Keratinocyte (primary cell): ENCODE data around the gene SMIM10L1. TPM values are rescaled to one million over a fixed set of nuclear protein-coding genes. Genes with fewer than 3 reads are reported as not detected.

ENCODE experiments used
- DNase-seq: peaks from one replicate; pipeline ENCODE4 v3.0.0-alpha.2; 2011; ENCODE audit warnings: low read depth, missing footprints, low spot score
- FAIRE-seq: peaks from 2 replicates; lab custom pipeline; 2011; peaks lifted over from hg19 to GRCh38; lab: Jason Lieb, UNC
- H2AFZ ChIP-seq: 2 replicates; pipeline ENCODE4 v1.6.0; 2012; ENCODE audit warnings: low read length, control low read depth, inconsistent platforms; ENCODE audit not compliant: control insufficient read depth
- H3K27ac ChIP-seq: 2 replicates; pipeline ENCODE4 v1.5.1; 2011; ENCODE audit warnings: low read length; ENCODE audit not compliant: control insufficient read depth, insufficient read depth
- H3K27me3 ChIP-seq: 3 replicates; pipeline ENCODE4 v1.6.0; 2011; ENCODE audit warnings: low read length; ENCODE audit not compliant: control insufficient read depth, insufficient read depth; ENCODE audit errors: extremely low read depth
- H3K36me3 ChIP-seq, 2 experiments: 2 replicates in 1 of 2; 3 replicates in 1 of 2; pipeline ENCODE4 v1.5.1; 2011; ENCODE audit warnings: low read length in 2 of 2, mild to moderate bottlenecking in 1 of 2; ENCODE audit not compliant: control insufficient read depth in 2 of 2, insufficient read depth in 2 of 2; ENCODE audit errors: extremely low read depth in 1 of 2
- H3K4me1 ChIP-seq: 3 replicates; pipeline ENCODE4 v1.5.1; 2011; ENCODE audit warnings: low read length; ENCODE audit not compliant: control insufficient read depth, insufficient read depth; ENCODE audit errors: extremely low read depth
- H3K4me2 ChIP-seq: 3 replicates; pipeline ENCODE4 v1.6.0; 2011; ENCODE audit warnings: low read depth, low read length; ENCODE audit not compliant: control insufficient read depth, insufficient read depth; ENCODE audit errors: extremely low read depth
- H3K4me3 ChIP-seq, 3 experiments: fragments of 200-600 bp in 1 of 3; sonication (generic) in 1 of 3; 2 replicates in 2 of 3; 3 replicates in 1 of 3; pipeline ENCODE4 v1.5.1; 2011 to 2016; ENCODE audit warnings: low read length in 3 of 3, mild to moderate bottlenecking in 3 of 3, control low read depth in 2 of 3, inconsistent platforms in 1 of 3, low read depth in 1 of 3, mixed read lengths in 1 of 3, mixed run types in 1 of 3, moderate library complexity in 1 of 3; ENCODE audit not compliant: control insufficient read depth in 2 of 3, insufficient read depth in 2 of 3; ENCODE audit errors: extremely low read depth in 1 of 3
- H3K79me2 ChIP-seq: 2 replicates; pipeline ENCODE4 v1.6.0; 2012; ENCODE audit warnings: low read length; ENCODE audit not compliant: control insufficient read depth, insufficient read depth
- H3K9ac ChIP-seq: 3 replicates; pipeline ENCODE4 v1.6.0; 2011; ENCODE audit warnings: low read length; ENCODE audit not compliant: control insufficient read depth, insufficient read depth; ENCODE audit errors: extremely low read depth
- H3K9me1 ChIP-seq: 3 replicates; pipeline ENCODE4 v1.6.0; 2011; ENCODE audit warnings: low read length; ENCODE audit not compliant: control insufficient read depth, insufficient read depth; ENCODE audit errors: extremely low read depth
- H3K9me3 ChIP-seq: 2 replicates; pipeline ENCODE4 v1.5.1; 2012; ENCODE audit warnings: low read depth, low read length; ENCODE audit not compliant: control insufficient read depth
- H4K20me1 ChIP-seq: 3 replicates; pipeline ENCODE4 v1.6.0; 2011; ENCODE audit warnings: low read length; ENCODE audit not compliant: control insufficient read depth, insufficient read depth; ENCODE audit errors: extremely low read depth
- EZH2 ChIP-seq: IDR thresholded peaks from one replicate; pipeline ENCODE4 v1.6.1; 2012; ENCODE audit warnings: inconsistent platforms, mild to moderate bottlenecking, low read length, moderate library complexity
- dilution Hi-C: fragments of 300-500 bp; cut with MboI; formaldehyde crosslinking; loops from one replicate; pipeline ENCODE4 v1.7.0; 2020; ENCODE audit warnings: low sequenced_read_pairs; ENCODE audit not compliant: extremely low pct_ligation_motif_present
- polyA plus RNA-seq, 5 experiments: library from polyadenylated mRNA; depleted of rRNA in 3 of 5; stranded (reverse) in 3 of 5; stranded (forward) in 1 of 5; unstranded in 1 of 5; fragments of >200 nt; gene quantifications; 1 replicate in 1 of 5; 2 replicates in 3 of 5; 3 replicates in 1 of 5; pipeline versions ENCODE4 v1.2.1 to v1.2.3, GENCODE V29; 2011 to 2012; ENCODE audit warnings: missing spikeins in 2 of 5, low read depth in 1 of 5, low replicate concordance in 1 of 5
- TF ChIP-seq, protein P1 (sequence below), 3 experiments: IDR thresholded peaks in 1 of 3; conservative IDR thresholded peaks in 1 of 3; optimal IDR thresholded peaks in 1 of 3; 2 replicates in 2 of 3; 3 replicates in 1 of 3; pipeline versions ENCODE3 to v1.5.1; 2011; ENCODE audit warnings: low read length in 3 of 3, mild to moderate bottlenecking in 3 of 3, moderate library complexity in 2 of 3, control low read depth in 1 of 3, inconsistent platforms in 1 of 3; ENCODE audit not compliant: insufficient read depth in 2 of 3; ENCODE audit errors: extremely low read depth in 1 of 3

The SMIM10L1 gene
- polyA plus RNA-seq, 1 donor (not counting 4 experiments of a cell fraction or from before 2014, with no cell fraction given) = 3.9 TPM

DNA sequence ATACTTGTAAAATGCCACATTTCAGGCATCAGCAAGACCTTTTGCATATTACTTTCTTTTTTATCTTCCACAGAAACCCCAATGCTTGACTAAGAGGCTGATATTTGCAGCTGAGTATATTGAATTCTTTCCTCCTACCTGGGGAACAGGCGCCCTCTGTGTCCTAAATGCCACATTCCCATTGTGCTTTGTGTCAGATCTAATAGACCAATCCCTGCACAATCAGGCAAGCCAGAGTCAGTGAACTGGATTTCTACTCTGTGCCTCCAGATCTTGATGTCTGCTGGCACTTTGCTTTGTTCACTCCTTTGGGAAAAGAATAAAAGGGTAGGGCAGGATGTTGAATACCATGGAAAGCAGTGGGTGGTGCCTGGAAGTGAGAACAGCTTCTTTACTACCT is 38.1 kb downstream of the SMIM10L1 start:
- Histone ChIP-seq H3K27ac (no peak overlapping the region), H3K36me3 (no peaks in the 10 kb centered on the region), H3K4me3 (no peak overlapping the region), H3K9ac (no peak overlapping the region), H3K27me3 (no peaks in the 10 kb centered on the region), H3K79me2 (no peaks in the 10 kb centered on the region), H3K4me2 (no peak overlapping the region), H3K9me1 (no peaks in the 10 kb centered on the region), H3K9me3 (no peaks in the 10 kb centered on the region), H4K20me1 (no peaks in the 10 kb centered on the region), H2AFZ (no peak overlapping the region), H3K4me1 (no peaks in the 10 kb centered on the region)
- dilution Hi-C loops = no loop called here
- TF ChIP-seq, protein P1, sequence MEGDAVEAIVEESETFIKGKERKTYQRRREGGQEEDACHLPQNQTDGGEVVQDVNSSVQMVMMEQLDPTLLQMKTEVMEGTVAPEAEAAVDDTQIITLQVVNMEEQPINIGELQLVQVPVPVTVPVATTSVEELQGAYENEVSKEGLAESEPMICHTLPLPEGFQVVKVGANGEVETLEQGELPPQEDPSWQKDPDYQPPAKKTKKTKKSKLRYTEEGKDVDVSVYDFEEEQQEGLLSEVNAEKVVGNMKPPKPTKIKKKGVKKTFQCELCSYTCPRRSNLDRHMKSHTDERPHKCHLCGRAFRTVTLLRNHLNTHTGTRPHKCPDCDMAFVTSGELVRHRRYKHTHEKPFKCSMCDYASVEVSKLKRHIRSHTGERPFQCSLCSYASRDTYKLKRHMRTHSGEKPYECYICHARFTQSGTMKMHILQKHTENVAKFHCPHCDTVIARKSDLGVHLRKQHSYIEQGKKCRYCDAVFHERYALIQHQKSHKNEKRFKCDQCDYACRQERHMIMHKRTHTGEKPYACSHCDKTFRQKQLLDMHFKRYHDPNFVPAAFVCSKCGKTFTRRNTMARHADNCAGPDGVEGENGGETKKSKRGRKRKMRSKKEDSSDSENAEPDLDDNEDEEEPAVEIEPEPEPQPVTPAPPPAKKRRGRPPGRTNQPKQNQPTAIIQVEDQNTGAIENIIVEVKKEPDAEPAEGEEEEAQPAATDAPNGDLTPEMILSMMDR (optimal IDR thresholded peaks at IDR 0.05 in 1 of 3, IDR thresholded peaks at IDR 0.05 in 1 of 3, conservative IDR thresholded peaks at IDR 0.05 in 1 of 3; ENCODE audit: extremely low read depth in 1 of 3, insufficient read depth in 2 of 3, low read length in 3 of 3) = peak in 1 of 3 experiments; percentile 22
- no peak for TF ChIP-seq EZH2
- DNase-seq (no peak), FAIRE-seq (no peak)

Other genes starting within 250 kb of the SMIM10L1 start
- 0.12 to 0.13 TPM in 2 of 3 replicates, not detected in the other for gene PRH2, start 242.0 kb upstream of the SMIM10L1 start, polyA plus RNA-seq
- 0.58 to 1.2 TPM (median 0.63 TPM) in 3 replicates for gene TAS2R14, start 231.9 kb upstream of the SMIM10L1 start, polyA plus RNA-seq
- 0.10 TPM in 1 of 3 replicates, not detected in the others for gene TAS2R50, start 184.3 kb upstream of the SMIM10L1 start, polyA plus RNA-seq
- gene TAS2R20, start 172.9 kb upstream of the SMIM10L1 start, polyA plus RNA-seq = 0.08 to 0.43 TPM (median 0.41 TPM) in 3 replicates
- gene TAS2R19, start 148.6 kb upstream of the SMIM10L1 start, polyA plus RNA-seq = 0.17 to 0.31 TPM in 2 of 3 replicates, not detected in the other
- 0.08 to 0.28 TPM in 2 of 3 replicates, not detected in the other for gene TAS2R31, start 139.8 kb upstream of the SMIM10L1 start, polyA plus RNA-seq
- gene TAS2R46, start 108.9 kb upstream of the SMIM10L1 start, polyA plus RNA-seq = 0.10 to 0.13 TPM in 2 of 3 replicates, not detected in the other
- gene TAS2R43, start 78.9 kb upstream of the SMIM10L1 start, polyA plus RNA-seq = 0.34 TPM in 1 of 3 replicates, not detected in the others
- 0.03 to 0.18 TPM in 2 of 3 replicates, not detected in the other for gene TAS2R30, start 36.5 kb upstream of the SMIM10L1 start, polyA plus RNA-seq
- not detected in 3 replicates for gene TAS2R42, start 15.7 kb downstream of the SMIM10L1 start, polyA plus RNA-seq
- gene PRB3, start 98.5 kb downstream of the SMIM10L1 start, polyA plus RNA-seq = not detected in 3 replicates
- not detected in 3 replicates for gene PRB4, start 139.2 kb downstream of the SMIM10L1 start, polyA plus RNA-seq
- gene PRB2, start 224.4 kb downstream of the SMIM10L1 start, polyA plus RNA-seq = 0.18 TPM in 1 of 3 replicates, not detected in the others